Lung (tissue), 12 donors: ENCODE results near the gene MED16. TPM values are rescaled to one million over a fixed set of nuclear protein-coding genes. Genes with fewer than 3 reads are reported as not detected.

Experiments used
- ATAC-seq: fragments of 200-7000 bp; cut with Tn5 transposase; one replicate; pipeline ENCODE4 v1.9.1; 2020; ENCODE audit warnings: moderate number of reproducible peaks; ENCODE audit not compliant: insufficient read depth, low FRiP score
- DNase-seq, 3 donors: peaks; one replicate each; pipeline ENCODE4 v3.0.0-alpha.2; 2013 to 2017
- H3K27ac ChIP-seq, 2 donors: one replicate each; pipeline ENCODE4 v1.5.1; 2013; ENCODE audit warnings: mild to moderate bottlenecking in 2 of 2, moderate library complexity in 2 of 2, control low read depth in 1 of 2, inconsistent platforms in 1 of 2, low read depth in 1 of 2, low read length in 1 of 2
- H3K27me3 ChIP-seq, 3 donors: one replicate each; pipeline ENCODE4 v1.5.1; 2013; ENCODE audit warnings: low read length in 2 of 3; ENCODE audit not compliant: control insufficient read depth in 3 of 3, insufficient read depth in 3 of 3
- H3K36me3 ChIP-seq, 4 donors: one replicate each; pipeline ENCODE4 v1.5.1; 2013; ENCODE audit warnings: low read length in 4 of 4, mild to moderate bottlenecking in 1 of 4, moderate library complexity in 1 of 4; ENCODE audit not compliant: control insufficient read depth in 4 of 4, insufficient read depth in 4 of 4
- H3K4me1 ChIP-seq, 5 donors: one replicate each; pipeline ENCODE4 v1.5.1; 2013; ENCODE audit warnings: low read length in 5 of 5, mild to moderate bottlenecking in 2 of 5, moderate library complexity in 1 of 5; ENCODE audit not compliant: control insufficient read depth in 5 of 5, insufficient read depth in 5 of 5
- H3K4me3 ChIP-seq: one replicate; pipeline ENCODE4 v1.5.1; 2013; ENCODE audit warnings: mild to moderate bottlenecking, control low read depth, moderate library complexity
- H3K9ac ChIP-seq, 2 donors: one replicate each; pipeline ENCODE4 v1.5.1; 2013; ENCODE audit warnings: low read length in 2 of 2, control low read depth in 1 of 2; ENCODE audit not compliant: insufficient read depth in 1 of 2
- H3K9me3 ChIP-seq, 4 donors: one replicate each; pipeline ENCODE4 v1.5.1; 2013; ENCODE audit warnings: low read length in 3 of 4, mild to moderate bottlenecking in 1 of 4, moderate library complexity in 1 of 4; ENCODE audit not compliant: control insufficient read depth in 4 of 4, insufficient read depth in 3 of 4
- CTCF ChIP-seq: IDR thresholded peaks from 2 replicates; pipeline ENCODE4 v1.5.1; 2012; ENCODE audit warnings: mild to moderate bottlenecking; ENCODE audit errors: control extremely low read depth, extremely low read depth
- WGBS, 2 donors: extraction: QIAGEN DNeasy Blood & Tissue Kit; methylation state at CpG; one replicate each; pipeline ENCODE4 v1.1.7; 2013; 5-methylcytosine and 5-hydroxymethylcytosine counted together
- polyA plus RNA-seq, 2 donors: library from polyadenylated mRNA; stranded (reverse); fragments of 200-250 nt; gene quantifications; one replicate each; pipeline ENCODE4 v1.2.1, GENCODE V29; 2013
- total RNA-seq, 2 donors: library from RNA; depleted of rRNA in 1 of 2; stranded (reverse); fragments of >200 nt in 1 of 2; gene quantifications; one replicate each; pipeline ENCODE4 v1.2.1, GENCODE V29; 2014 to 2021
- donor health status: control.
- donor health status: control.
- donor health status: Bipolar disorder and iron deficiency.
- donor health status: healthy.
- donor health status: DM: yes; HTN: yes; CAD: no.

MED16 gene
- total and polyA plus RNA-seq, 4 donors: 38.7 to 72.3 (median 52.3) TPM

DNA sequence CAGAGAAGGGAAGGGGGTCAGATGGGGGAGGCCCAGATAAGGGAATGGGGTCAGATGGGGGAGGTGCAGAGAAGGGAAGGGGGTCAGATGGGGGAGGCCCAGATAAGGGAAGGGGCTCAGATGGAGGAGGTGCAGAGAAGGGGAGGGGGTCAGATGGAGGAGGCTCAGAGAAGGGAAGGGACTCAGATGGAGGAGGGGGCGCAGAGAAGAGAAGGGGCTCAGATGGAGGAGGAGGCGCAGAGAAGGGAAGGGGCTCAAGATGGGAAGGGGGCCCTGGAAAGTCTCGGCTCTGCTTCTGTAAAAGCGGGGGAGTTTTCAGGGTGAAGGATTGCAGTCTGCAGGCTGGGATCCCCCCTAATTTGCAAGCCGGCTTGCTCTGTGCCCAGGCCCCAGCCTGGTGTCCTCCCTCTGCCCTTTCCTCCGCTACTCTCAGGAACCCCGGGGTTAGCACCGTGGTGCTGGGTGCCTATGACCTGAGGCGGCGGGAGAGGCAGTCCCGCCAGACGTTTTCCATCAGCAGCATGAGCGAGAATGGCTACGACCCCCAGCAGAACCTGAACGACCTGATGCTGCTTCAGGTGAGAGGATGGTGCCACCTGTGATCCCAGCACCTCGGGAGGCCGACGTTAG is 63.7 kb downstream of the MED16 start:
- Histone ChIP-seq H3K27me3 (peaks cover 0 to 6% (median 0%) of the 10 kb centered on the region in 3 donors), H3K4me1 (peaks cover 0 to 3% (median 0%) of the 10 kb centered on the region in 5 donors), H3K9ac (no peak overlapping the region), H3K9me3 (no peaks in the 10 kb centered on the region), H3K4me3 (no peak overlapping the region), H3K36me3 (no peaks in the 10 kb centered on the region), H3K27ac (no peak overlapping the region)
- ATAC-seq (no peak), DNase-seq (no peak)
- no peak for TF ChIP-seq CTCF
- 49 to 66% methylated on average over 17 to 18 of the region's 18 CpGs for WGBS, 2 donors

DNA sequence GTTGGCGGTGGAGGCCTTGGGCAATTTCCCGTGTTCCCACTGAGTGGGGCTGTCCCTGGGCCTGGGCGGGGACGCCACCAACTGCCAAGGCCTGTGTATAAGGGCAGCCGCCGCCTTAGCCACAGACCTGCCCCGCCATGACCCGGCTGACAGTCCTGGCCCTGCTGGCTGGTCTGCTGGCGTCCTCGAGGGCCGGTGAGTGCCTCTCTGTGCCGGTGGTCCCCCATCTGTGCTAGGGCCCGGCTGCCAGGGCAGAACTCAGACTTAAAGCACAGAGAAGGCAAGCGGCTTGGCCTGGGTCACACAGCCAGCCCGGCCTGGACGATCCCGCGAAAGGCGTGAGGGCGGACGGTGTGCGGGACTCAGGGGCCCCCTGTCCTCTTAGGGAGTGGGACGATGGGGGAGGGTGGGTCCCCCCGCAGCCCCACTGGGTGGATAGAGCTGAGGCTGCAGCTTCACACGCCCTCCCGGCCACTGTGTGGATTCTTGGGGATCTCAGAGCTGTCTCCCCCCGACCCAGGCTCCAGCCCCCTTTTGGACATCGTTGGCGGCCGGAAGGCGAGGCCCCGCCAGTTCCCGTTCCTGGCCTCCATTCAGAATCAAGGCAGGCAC is 65.2 kb downstream of the MED16 start, which contains the start of gene AZU1:
Gene AZU1, plus strand, starts transcription at position 128 of the 612 bp plus-strand sequence. Its CDS starts 10 bp downstream, at position 138.
- Histone ChIP-seq H3K4me1 (peaks cover 0 to 3% (median 0%) of the 10 kb centered on the region in 5 donors), H3K9ac (no peak within 1 kb of the TSS), H3K4me3 (no peak within 1 kb of the TSS), H3K9me3 (no peaks in the 10 kb centered on the region), H3K36me3 (no peaks in the 10 kb centered on the region), H3K27ac (no peak within 1 kb of the TSS), H3K27me3 (peaks cover 0 to 4% (median 0%) of the 10 kb centered on the region in 3 donors)
- no peak for TF ChIP-seq CTCF
- WGBS, 2 donors: 28 to 58% methylated on average over 29 to 33 of the region's 33 CpGs
- ATAC-seq (no peak), DNase-seq (no peak)

DNA sequence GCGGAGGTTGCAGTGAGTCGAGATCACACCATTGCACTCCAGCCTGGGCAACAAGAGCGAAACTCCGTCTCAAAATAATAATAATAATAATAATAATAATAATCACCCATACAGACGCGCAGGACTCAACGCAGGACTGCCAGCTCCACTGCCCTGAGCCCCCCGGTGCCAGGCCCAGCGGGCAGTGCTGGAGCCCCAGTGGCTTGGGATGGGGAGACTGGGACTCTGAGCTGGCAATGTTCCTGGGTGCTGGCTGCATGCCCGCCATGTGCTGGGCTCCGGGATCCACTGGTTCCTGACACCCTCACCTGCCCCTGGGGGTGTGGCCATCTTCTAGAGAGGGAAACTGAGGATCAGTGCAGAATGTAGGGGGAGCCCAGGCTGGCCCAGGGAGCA is 65.7 kb downstream of the MED16 start:
- no peak for TF ChIP-seq CTCF
- no peak overlapping the region for H3K4me3 ChIP-seq
- no peak for DNase-seq
- no peak for ATAC-seq
- H3K4me1 ChIP-seq: peaks cover 0 to 3% (median 0%) of the 10 kb centered on the region in 5 donors
- H3K9ac ChIP-seq: no peak overlapping the region
- no peaks in the 10 kb centered on the region for H3K9me3 ChIP-seq
- H3K36me3 ChIP-seq: no peaks in the 10 kb centered on the region
- no peak overlapping the region for H3K27ac ChIP-seq
- H3K27me3 ChIP-seq: peaks cover 0 to 4% (median 3%) of the 10 kb centered on the region in 3 donors
- 71 to 82% methylated on average over 11 of the region's 11 CpGs for WGBS, 2 donors
